HepG2 (cell line): ENCODE data around the gene RDH8. TPM values are rescaled to one million over a fixed set of nuclear protein-coding genes. Genes with fewer than 3 reads are reported as not detected.

ENCODE experiments used
- BORCS8-MEF2B ChIP-seq: sonication (generic); formaldehyde crosslinking; IDR thresholded peaks from 2 replicates; pipeline ENCODE4 v1.8.0; 2022; ENCODE audit warnings: mild to moderate bottlenecking, missing genetic modification reagents
- CENPX ChIP-seq: sonication (generic); formaldehyde crosslinking; IDR thresholded peaks from 2 replicates; pipeline ENCODE4 v1.9.0; 2021; ENCODE audit warnings: mild to moderate bottlenecking, missing genetic modification reagents, moderate library complexity
- HCFC1 ChIP-seq: fragments of 150-350 bp; IDR thresholded peaks from 2 replicates; pipeline ENCODE4 v1.6.1; 2014; ENCODE audit warnings: low read depth, low read length
- HMGXB4 ChIP-seq, 2 experiments: sonication (generic) in 1 of 2; formaldehyde crosslinking in 1 of 2; IDR thresholded peaks; 2 replicates each; pipeline versions ENCODE4 v1.4.0 to v1.6.1; 2018 to 2020; ENCODE audit warnings: missing genetic modification reagents in 2 of 2, borderline replicate concordance in 1 of 2, low read depth in 1 of 2, mild to moderate bottlenecking in 1 of 2, missing biosample characterization in 1 of 2
- HNRNPK ChIP-seq: fragments of 200-400 bp; formaldehyde crosslinking; IDR thresholded peaks from 2 replicates; pipeline ENCODE4 v1.6.1; 2018; ENCODE audit warnings: low read length, low read depth, moderate library complexity, mild to moderate bottlenecking; ENCODE audit not compliant: poor library complexity, severe bottlenecking
- MIER2 ChIP-seq: IDR thresholded peaks from 2 replicates; pipeline ENCODE4 v1.6.1; 2016; ENCODE audit warnings: missing biosample characterization, missing genetic modification reagents
- MIXL1 ChIP-seq: IDR thresholded peaks from 2 replicates; pipeline ENCODE4 v1.6.1; 2016
- MTERF4 ChIP-seq: sonication (generic); formaldehyde crosslinking; IDR thresholded peaks from 2 replicates; pipeline ENCODE4 v1.8.0; 2023; ENCODE audit warnings: mild to moderate bottlenecking, missing genetic modification reagents
- NFE2L1 ChIP-seq: sonication (generic); formaldehyde crosslinking; IDR thresholded peaks from 2 replicates; pipeline ENCODE4 v1.4.0; 2020; ENCODE audit warnings: missing genetic modification reagents, mild to moderate bottlenecking, borderline replicate concordance
- RCOR2 ChIP-seq: IDR thresholded peaks from 2 replicates; pipeline ENCODE4 v1.6.1; 2016; ENCODE audit warnings: missing biosample characterization, missing genetic modification reagents
- THAP8 ChIP-seq: sonication (generic); formaldehyde crosslinking; IDR thresholded peaks from 2 replicates; pipeline ENCODE4 v1.5.1; 2020; ENCODE audit warnings: missing genetic modification reagents, mild to moderate bottlenecking, borderline replicate concordance
- ZBTB33 ChIP-seq: sonication (generic); formaldehyde crosslinking; IDR thresholded peaks from 2 replicates; pipeline ENCODE4 v1.4.0; 2020; ENCODE audit warnings: missing genetic modification reagents
- ZBTB4 ChIP-seq: sonication (generic); formaldehyde crosslinking; IDR thresholded peaks from 2 replicates; pipeline ENCODE4 v1.4.0; 2020; ENCODE audit warnings: missing genetic modification reagents, mild to moderate bottlenecking, borderline replicate concordance
- ZKSCAN1 ChIP-seq: fragments of 150-350 bp; IDR thresholded peaks from 2 replicates; pipeline ENCODE4 v1.6.1; 2014; ENCODE audit warnings: low read length
- ZMAT5 ChIP-seq: sonication (generic); formaldehyde crosslinking; IDR thresholded peaks from 2 replicates; pipeline ENCODE4 v1.5.0; 2020; ENCODE audit warnings: mild to moderate bottlenecking, low read depth, missing genetic modification reagents, borderline replicate concordance
- ZNF430 ChIP-seq: sonication (generic); formaldehyde crosslinking; IDR thresholded peaks from 2 replicates; pipeline ENCODE4 v1.9.0; 2021; ENCODE audit warnings: mild to moderate bottlenecking, missing genetic modification reagents
- ZNF792 ChIP-seq: IDR thresholded peaks from 2 replicates; pipeline ENCODE4 v1.6.1; 2016
- polyA plus RNA-seq, 8 experiments: library from polyadenylated mRNA; depleted of rRNA in 3 of 8; stranded (reverse) in 7 of 8; unstranded in 1 of 8; fragments of >200 nt; fragmentation: Illumina TruSeq in 4 of 8; extraction: Trizol in 4 of 8; gene quantifications; 2 replicates each; pipeline versions ENCODE4 v1.2.1 to v1.2.3, GENCODE V29; 2011 to 2016; ENCODE audit warnings: low read depth in 4 of 8, missing spikeins in 1 of 8, mixed read lengths in 1 of 8; ENCODE audit not compliant: insufficient read depth in 1 of 8
- total RNA-seq, 5 experiments: library from RNA; depleted of rRNA; stranded (reverse); fragments of >200 nt; fragmentation: Illumina TruSeq; extraction: Trizol; gene quantifications; 2 replicates each; pipeline ENCODE4 v1.2.3, GENCODE V29; 2016; ENCODE audit warnings: low read depth in 1 of 5

The RDH8 gene
- total and polyA plus RNA-seq, 2 of the 13 experiments (the other 11 are each of a cell fraction or from before 2014, with no cell fraction given) = not detected

- peak; percentile 76 to 85 for TF ChIP-seq HMGXB4 (CRISPR knock-in tag; IDR thresholded peaks at IDR 0.05; ENCODE audit: borderline replicate concordance in 1 of 2, low read depth in 1 of 2)
- no peak for TF ChIP-seq MTERF4
- TF ChIP-seq ZMAT5 = no peak
- peak; percentile 67 for TF ChIP-seq ZBTB33
- no peak for TF ChIP-seq ZBTB4 (CRISPR knock-in tag)
- TF ChIP-seq HNRNPK = peak; percentile 26
- TF ChIP-seq ZNF430 (CRISPR knock-in tag) = peak; percentile 65; the same call in 1 of the 2 replicates
- no peak for TF ChIP-seq CENPX (CRISPR knock-in tag)
- peak; percentile 90 for TF ChIP-seq MIER2 (CRISPR knock-in tag)
- peak; percentile 39; the same call in 1 of the 2 replicates for TF ChIP-seq BORCS8-MEF2B
- TF ChIP-seq NFE2L1 (CRISPR knock-in tag) = no peak
- peak; percentile 75 for TF ChIP-seq ZNF792 (CRISPR knock-in tag)
- TF ChIP-seq HCFC1 = 0 out of 2 replicates have a peak, but pooled peaks have one; percentile 31
- TF ChIP-seq RCOR2 = peak; percentile 42; the same call in 1 of the 2 replicates
- peak; percentile 57; the same call in 1 of the 2 replicates for TF ChIP-seq MIXL1 (CRISPR knock-in tag)
- 0 out of 2 replicates have a peak, but pooled peaks have one; percentile 18 for TF ChIP-seq ZKSCAN1
- TF ChIP-seq THAP8 = no peak
Measured at GRCh38 chr19:10027158-10027997, 14.1 kb downstream of the RDH8 start (continued).
